OCI-M1 (cell line): ENCODE data around the gene SPATA6.

ENCODE experiments used
- DNase-seq: peaks from one replicate; lab custom pipeline; 2025; lab: John Stamatoyannopoulos, UW

SPATA6 gene

GRCh38 chr1:48251821-48252220 lies 220.2 kb downstream of the SPATA6 start:
- no peak for DNase-seq

- DNase-seq: no peak
Observed at GRCh38 chr1:48251323-48251722, 220.7 kb downstream of the SPATA6 start.

GRCh38 chr1:48250572-48250971 lies 221.4 kb downstream of the SPATA6 start:
- no peak for DNase-seq

GRCh38 chr1:48249868-48250267 lies 222.1 kb downstream of the SPATA6 start:
- DNase-seq: no peak

GRCh38 chr1:48248356-48248755 lies 223.6 kb downstream of the SPATA6 start:
- no peak for DNase-seq

GRCh38 chr1:48246727-48247126 lies 225.3 kb downstream of the SPATA6 start:
- DNase-seq: no peak
